Hepatic stellate cell (primary cell): ENCODE data around the gene DNAH2.

Source experiments
- DNase-seq: peaks from one replicate; pipeline ENCODE4 v3.0.0; 2011; ENCODE audit warnings: low spot score

DNAH2 gene

DNA sequence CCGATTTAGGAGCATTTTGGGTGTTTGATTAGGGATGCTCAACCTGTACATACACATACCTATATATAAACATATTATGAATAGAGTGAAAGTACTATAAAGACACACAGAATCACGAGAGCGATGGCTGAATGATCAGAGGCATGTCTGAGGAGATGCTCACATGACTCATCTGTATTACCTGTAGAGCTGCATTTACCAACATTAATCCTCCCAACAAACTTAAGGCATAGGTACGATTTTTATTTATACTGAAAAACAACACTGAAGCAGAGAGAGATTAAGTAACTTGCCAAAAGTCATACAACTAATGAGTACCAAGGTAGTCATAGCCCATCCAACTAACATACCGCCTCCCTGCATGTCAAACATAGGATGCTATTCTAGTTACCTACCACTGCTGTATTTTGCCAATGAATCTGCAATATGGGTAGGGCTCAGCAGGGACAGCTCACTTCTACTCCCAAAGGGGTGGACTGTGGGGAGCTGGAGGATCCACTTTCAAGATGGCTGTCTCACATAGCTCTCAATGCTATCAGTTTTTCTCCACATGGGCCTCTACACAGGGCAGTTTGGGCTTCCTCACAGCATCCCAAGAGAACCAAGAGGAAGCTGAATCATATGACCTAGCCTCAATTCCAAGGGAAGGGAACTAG, 147.6 kb downstream of the DNAH2 start:
- no peak for DNase-seq

GRCh38 chr17:7867881-7868329, 150.4 kb downstream of the DNAH2 start:
- DNase-seq = no peak

- DNase-seq = no peak
Measured at GRCh38 chr17:7873051-7873450, 155.5 kb downstream of the DNAH2 start.

- DNase-seq = no peak
Measured at GRCh38 chr17:7875804-7876370, 158.3 kb downstream of the DNAH2 start.

DNA sequence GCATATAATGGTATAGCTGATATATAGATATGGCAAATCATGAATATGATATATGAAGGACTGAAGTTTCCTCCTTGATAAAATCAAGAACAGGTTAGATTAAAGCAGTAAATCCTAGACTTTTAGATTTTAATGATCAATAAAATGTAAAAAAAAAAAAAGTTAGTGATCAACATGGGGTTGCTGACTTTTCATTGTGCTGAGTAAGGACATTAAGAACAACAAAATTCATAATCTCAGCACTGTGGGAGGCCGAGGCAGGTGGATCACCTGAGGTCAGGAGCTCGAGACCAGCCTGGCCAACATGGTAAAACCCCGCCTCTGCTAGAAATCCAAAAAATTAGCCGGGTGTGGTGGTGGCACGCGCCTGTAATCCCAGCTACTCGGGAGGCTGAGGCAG, 160.7 kb downstream of the DNAH2 start:
- DNase-seq = no peak

DNA sequence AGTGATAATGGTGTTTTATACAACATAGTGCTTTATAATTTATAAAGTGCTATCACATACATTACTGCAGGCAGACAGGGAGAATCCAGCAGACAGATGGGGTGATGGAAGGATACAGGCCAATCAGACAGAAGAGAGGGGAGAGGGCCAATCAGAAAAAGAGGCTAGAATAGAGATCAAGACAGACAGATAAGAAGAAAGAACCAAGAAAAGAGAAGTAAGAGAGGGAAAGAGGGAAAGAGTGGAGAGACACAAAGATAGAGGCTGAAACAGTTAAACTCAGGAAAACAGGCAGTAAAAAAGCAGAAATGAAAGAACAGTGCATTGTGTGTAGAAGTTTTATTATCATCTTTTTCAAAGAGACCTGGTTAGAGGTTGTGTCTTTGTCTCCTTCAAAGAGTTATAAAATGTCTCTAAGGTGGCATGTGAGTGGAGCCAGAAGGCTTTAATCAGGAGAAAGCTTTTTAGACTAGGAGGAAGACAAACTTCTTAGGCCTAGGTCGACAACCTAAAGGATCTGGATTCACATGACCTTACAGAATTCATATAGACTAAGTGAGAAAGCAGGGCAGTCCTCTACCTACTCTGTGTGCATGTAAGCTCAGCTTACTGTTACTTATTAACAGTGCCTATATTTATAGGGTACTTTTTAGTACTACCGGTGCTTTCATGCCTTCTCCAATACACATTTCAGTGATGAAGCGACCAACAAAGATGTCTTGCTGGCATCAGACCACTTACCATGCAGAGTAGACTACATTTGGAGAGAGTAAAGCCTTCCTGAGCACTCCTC, 162.7 kb downstream of the DNAH2 start:
- DNase-seq = no peak

GRCh38 chr17:7881276-7882054, 163.9 kb downstream of the DNAH2 start:
- DNase-seq = no peak

DNA sequence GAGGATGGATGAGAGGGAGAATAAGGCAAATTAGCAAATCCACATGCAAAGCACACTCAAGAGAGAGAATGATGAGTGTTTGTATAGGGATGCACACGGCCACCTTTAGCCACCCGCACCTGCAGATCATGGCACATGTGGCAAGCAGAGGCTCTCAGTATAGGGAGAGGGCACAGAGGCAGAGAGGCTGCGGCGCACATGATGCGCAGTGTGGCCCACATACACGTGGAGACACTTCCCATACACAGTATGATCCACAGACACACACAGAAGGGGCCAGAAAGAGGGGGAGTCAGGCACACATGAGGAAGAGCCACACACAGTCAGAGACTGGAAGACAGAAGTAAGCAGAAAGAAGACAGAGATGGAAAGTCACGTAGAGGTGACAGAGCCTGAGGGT, 164.5 kb downstream of the DNAH2 start:
- DNase-seq = no peak

- no peak for DNase-seq
Measured at GRCh38 chr17:7882629-7883028, 165.1 kb downstream of the DNAH2 start.
